Measurements from ENCODE around the gene CEP112. TPM values are rescaled to one million over a fixed set of nuclear protein-coding genes. Genes with fewer than 3 reads are reported as not detected.

CEP112 gene
- total and polyA plus RNA-seq, 10 of the 15 experiments (the other 5 are each of a cell fraction or from before 2014, with no cell fraction given): 0.11 to 3.8 (median 0.32) TPM; not detected in 1

DNA sequence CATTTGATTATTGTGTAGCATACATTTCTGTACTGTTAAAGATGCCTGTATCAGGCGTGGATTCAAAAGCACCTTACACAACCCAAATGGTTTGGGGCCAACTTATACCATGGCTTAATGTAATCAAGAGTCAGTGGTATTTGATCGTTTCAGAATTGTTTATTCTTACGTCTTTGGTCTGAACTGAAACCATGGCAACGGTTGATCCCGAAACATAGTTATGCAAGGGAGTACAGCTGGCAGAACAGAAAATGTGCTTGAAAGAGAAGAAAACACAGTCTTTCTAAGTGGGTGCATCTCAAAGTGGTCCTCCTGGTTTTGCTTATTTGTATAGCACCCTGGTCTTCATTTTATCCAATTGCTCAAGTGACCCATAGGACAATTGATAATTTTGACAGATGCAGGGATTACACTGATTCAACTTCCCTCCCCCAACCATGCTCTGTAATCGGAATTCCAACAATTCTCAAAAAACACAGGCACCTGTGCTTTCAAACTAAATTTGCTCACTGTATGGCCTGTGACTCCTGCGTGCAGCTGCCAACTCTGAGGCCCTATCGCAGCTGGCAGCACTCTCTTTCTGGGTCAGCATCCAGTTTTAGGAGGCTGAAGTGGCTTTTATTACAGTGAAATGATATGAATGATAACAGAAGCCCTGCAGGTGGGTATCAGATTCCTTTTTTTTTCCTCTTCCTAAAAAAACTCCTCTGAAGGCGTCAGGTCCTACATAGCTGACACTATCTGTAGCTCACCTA, 553.5 kb downstream of the CEP112 start:
- POLR2A ChIA-PET: no interaction called here
- intact Hi-C loops (cut with micrococcal nuclease; ENCODE audit: unreplicated experiment): no loop called here
- no peak overlapping the region for H3K9ac ChIP-seq (ENCODE audit: control insufficient read depth, insufficient read depth, low read length)
- no peaks in the 10 kb centered on the region for H3K79me2 ChIP-seq (ENCODE audit: control insufficient read depth, insufficient read depth, low read length)
- H3K4me1 ChIP-seq (ENCODE audit: control insufficient read depth, insufficient read depth, low read length): no peaks in the 10 kb centered on the region
- SMC1A ChIA-PET (ENCODE audit: uncharacterized antibody, unreplicated experiment): interaction anchor here (0.8 kb wide), 1 partner anchor 37 kb away, joined by 3 read pairs; no protein-coding TSS in a partner anchor
- no peaks in the 10 kb centered on the region for H3K36me3 ChIP-seq (ENCODE audit: control insufficient read depth in 2 of 2, insufficient read depth in 2 of 2, low read length in 1 of 2)
- H3K9me3 ChIP-seq (replicated peaks; ENCODE audit: control insufficient read depth, insufficient read depth, low read length): no peaks in the 10 kb centered on the region; the same call in 2 of the 3 replicates
- in situ Hi-C loops (cut with MboI): no loop called here
- no peak for FAIRE-seq
- WGBS (ENCODE audit: insufficient coverage, insufficient replicate concordance, low lambda C conversion rate, missing lambda C conversion rate): 37% methylated on average over 9 of the region's 9 CpGs
- DNase-seq (ENCODE audit: low read depth, low spot score): no peak
- H3K27me3 ChIP-seq (replicated peaks in 1 of 2; ENCODE audit: control insufficient read depth in 2 of 2, insufficient read depth in 2 of 2, low read length in 1 of 2): no peaks in the 10 kb centered on the region; a peak in 1 of 4 replicates
- H3K4me3 ChIP-seq: no peak overlapping the region
- BruUV-seq (replicated peaks): no TSS peak
- RAD21 ChIA-PET (ENCODE audit: unreplicated experiment): no interaction called here
- ATAC-seq: no peak
- no peak overlapping the region for H2AFZ ChIP-seq (ENCODE audit: control insufficient read depth, low read depth, low read length)
- H4K20me1 ChIP-seq (ENCODE audit: control insufficient read depth, insufficient read depth): no peaks in the 10 kb centered on the region
- TF ChIP-seq CREB1 (IDR thresholded peaks at IDR 0.05; ENCODE audit: low read depth) (no peak), SMAD5 (IDR thresholded peaks at IDR 0.05; ENCODE audit: low read depth) (no peak)
- TF ChIP-seq, protein P1, sequence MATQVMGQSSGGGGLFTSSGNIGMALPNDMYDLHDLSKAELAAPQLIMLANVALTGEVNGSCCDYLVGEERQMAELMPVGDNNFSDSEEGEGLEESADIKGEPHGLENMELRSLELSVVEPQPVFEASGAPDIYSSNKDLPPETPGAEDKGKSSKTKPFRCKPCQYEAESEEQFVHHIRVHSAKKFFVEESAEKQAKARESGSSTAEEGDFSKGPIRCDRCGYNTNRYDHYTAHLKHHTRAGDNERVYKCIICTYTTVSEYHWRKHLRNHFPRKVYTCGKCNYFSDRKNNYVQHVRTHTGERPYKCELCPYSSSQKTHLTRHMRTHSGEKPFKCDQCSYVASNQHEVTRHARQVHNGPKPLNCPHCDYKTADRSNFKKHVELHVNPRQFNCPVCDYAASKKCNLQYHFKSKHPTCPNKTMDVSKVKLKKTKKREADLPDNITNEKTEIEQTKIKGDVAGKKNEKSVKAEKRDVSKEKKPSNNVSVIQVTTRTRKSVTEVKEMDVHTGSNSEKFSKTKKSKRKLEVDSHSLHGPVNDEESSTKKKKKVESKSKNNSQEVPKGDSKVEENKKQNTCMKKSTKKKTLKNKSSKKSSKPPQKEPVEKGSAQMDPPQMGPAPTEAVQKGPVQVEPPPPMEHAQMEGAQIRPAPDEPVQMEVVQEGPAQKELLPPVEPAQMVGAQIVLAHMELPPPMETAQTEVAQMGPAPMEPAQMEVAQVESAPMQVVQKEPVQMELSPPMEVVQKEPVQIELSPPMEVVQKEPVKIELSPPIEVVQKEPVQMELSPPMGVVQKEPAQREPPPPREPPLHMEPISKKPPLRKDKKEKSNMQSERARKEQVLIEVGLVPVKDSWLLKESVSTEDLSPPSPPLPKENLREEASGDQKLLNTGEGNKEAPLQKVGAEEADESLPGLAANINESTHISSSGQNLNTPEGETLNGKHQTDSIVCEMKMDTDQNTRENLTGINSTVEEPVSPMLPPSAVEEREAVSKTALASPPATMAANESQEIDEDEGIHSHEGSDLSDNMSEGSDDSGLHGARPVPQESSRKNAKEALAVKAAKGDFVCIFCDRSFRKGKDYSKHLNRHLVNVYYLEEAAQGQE (IDR thresholded peaks at IDR 0.05; ENCODE audit: low read depth, low read length): no peak
- no peak overlapping the region for H3K27ac ChIP-seq (ENCODE audit: control insufficient read depth, insufficient read depth)
- CTCF ChIA-PET: interaction anchor here (1.0 kb wide), 1 partner anchor 18 kb away, joined by 3 read pairs; no protein-coding TSS in a partner anchor
- no peak overlapping the region for H3K4me2 ChIP-seq (ENCODE audit: control insufficient read depth, insufficient read depth)

Data from GM12878 (cell line).